T-helper 9 cell (primary cell): ENCODE data around the gene ECPAS.
"Not testable (repeated sequence)": the region's sequence is repeated elsewhere in the genome, so short reads cannot be mapped to it uniquely, and the experiment has no call there.

Experiments
- DNase-seq: peaks from one replicate; pipeline ENCODE4 v3.0.0-alpha.2; 2020

Gene ECPAS

DNA sequence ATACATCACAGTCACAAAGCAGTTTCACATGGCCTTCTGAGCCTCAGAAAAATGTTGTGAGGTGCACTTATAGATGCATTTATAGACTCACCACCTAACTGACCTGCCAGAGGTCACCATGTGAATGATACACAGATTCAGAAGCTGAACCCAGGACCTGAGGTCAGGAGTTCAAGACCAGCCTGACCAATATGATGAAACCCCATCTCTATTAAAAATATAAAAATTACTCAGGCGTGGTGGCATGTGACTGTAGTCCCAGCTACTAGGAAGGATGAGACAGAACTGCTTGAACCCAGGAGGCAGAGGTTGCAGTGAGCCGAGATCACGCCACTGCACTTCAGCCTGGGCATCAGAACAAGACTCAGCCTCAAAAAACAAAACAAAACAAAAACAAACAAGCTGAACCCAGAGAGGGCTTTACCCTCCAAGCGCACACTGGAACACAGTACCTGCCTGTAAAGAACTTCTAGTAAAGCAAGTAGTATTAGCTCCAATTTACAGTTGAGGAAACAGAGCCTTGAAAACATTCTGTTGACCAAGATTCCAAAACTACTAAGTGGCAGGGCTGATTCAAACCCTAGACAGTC, 16.3 kb downstream of the ECPAS start:
- no peak for DNase-seq

GRCh38 chr9:111463048-111463447, 21.1 kb downstream of the ECPAS start:
- no peak for DNase-seq

DNA sequence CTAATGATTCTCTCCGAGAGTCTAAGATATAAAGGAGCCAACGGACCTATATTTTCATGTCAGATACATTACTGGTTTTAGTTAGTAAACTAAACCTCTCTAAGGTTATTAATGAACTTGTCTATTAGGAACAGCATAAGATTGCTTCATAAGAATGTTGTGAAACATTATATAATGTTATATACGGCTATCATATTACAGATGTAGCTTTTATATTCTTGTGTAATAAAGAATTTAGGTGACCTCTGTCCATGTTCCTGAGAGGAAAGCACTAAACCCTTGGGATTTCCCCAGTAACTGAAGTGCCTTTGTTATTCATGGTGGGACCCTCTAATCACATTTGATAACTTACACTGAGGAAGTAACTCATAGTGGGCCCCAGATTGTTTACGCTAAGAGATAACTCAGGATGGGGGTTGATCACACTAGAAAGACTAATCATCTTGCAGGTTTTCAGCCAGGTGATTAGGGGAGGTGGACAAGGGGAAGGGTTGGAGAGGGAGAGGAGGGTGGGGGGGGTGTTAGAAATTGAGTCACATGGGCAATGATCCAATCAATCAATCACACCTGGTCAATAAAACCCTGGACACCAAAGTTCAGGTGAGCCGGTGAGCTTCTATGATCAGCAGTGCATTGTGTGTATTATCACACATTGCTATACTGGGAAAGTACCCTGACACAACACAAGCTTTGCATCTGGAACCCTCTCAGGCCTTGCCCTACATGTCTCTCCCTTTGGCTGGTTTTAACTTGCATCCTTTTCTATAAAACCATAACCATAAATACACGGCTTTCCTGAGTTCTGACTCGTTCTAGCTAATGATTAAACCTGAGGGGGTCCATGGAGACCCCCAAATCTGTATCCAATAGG, 25.8 kb downstream of the ECPAS start:
- no peak for DNase-seq

GRCh38 chr9:111456529-111456928, 27.7 kb downstream of the ECPAS start:
- no peak for DNase-seq

DNA sequence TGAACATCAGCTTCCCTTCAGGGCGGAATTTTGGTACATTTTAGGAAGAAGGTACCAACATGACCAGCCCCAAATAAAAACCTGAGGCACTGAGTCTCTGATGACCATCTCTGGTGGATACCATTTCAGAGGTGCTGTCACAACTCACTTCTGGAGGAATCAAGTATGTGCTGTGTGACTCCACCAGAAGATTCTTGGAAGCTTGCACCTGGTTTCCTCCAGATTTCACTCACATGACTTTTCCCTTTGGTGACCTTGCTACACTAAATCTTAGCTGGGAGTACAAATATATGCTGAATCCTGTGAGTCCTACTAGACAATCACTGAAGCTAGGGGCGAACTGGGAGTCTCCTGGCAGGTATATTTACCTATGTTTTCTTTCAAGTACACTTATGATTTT, 28.5 kb downstream of the ECPAS start:
- DNase-seq, result no peak

DNA sequence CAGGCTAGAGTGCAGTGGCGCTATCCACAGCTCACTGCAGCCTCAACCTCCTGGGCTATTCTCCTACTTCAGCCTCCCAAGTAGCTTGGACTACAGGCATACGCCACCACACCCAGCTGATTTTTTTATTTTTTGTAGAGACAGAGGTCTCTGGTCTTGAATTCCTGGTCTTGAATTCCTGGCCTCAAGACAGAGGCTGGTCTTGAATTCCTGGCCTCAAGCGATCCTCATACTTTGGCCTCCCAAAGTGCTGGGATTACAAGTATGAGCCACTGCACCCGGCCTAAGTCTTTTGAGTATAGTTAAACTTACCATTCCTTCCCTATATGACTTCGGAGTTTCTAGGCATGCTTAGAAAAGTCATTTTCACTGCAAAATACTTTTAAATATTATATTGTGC, 29.4 kb downstream of the ECPAS start:
- no peak for DNase-seq

DNA sequence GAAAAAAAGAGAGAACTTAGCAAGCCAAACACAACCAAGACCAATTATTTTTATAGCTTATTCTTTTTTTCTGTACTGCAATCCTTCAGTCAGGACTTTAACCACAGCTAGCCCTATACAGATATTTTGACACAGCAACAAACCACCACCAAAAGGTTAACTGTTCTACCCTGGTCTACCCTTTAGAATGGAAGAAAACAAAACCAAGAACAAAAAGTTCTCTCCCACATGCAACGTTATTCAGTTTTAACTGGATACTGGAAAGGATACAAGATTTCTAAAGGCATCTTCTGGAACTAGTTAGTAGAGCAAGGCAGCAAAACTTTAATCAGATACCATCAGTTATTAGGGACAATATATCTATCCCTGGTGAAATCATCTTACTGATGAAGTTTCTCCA, 32.6 kb downstream of the ECPAS start:
- no peak for DNase-seq

GRCh38 chr9:111450124-111450523, 34.1 kb downstream of the ECPAS start:
- no peak for DNase-seq

DNA sequence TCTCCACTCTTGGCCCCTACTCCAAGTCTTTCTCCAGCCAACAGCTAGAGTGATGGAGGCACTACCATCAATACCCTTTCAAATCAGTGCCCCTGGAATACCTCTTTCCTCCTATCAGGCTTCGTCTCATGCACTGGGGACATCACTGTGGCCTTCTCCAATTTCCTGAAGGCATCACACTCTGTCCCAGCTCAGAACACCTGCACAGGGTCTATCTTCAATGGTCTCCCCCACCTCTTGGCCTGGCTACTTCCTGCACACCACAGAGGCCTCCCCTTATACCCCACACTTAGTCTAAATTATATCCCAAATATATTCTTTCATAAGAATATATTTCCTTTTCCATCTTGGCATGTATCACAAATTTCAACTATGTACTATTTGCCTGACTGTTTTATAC, 34.5 kb downstream of the ECPAS start:
- DNase-seq, result no peak

GRCh38 chr9:111445799-111446198, 38.4 kb downstream of the ECPAS start:
- not testable (repeated sequence) for DNase-seq

GRCh38 chr9:111443454-111443853, 40.7 kb downstream of the ECPAS start:
- no peak for DNase-seq

DNA sequence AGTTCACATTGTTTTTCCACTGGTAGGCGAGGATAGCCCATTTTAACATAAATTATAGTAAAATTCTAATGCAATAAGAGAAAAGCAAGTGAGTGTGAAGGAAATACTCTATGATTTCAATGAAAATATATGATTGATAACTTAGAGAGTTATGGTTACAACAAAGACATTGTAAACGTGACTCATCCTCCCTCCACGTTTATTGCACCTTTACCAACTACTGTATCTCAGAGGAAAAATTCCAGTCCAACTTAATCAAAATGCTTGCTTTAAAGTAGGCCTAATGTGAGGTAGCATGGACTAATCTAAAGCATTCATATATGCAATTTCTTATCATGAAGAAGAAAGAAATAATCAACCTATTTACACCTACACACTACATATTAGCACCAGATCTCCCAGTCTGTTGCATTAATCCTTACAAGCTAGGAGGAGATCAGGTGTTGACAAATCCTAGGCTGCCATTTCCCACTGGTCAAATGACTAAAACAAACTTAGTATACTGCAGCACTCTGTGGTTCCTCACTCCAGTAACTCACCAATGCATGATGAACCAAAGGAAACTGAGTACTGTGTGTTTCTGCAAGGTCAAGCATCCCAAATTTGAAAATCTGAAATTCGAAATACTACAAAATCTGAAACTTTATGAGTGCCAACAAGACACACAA, 41.7 kb downstream of the ECPAS start:
- DNase-seq, result no peak

DNA sequence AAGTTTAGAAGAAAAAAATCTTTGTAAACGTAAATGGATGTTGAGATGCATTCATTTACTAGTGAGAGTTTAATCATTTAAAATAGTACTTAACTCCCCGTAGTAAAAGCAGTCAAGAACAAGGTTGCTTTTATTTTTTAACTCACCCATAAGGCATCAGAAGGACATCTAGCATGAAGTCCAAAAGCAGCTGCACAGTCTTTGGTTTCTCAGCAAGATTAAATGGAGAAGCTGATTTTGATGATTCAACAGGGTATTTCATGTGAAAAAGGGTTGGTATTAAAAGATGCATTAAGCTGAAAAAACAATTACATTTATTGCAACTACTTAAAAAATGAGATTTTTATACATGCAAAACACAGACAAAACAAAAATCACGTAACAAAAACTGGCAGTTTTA, 44.0 kb downstream of the ECPAS start:
- DNase-seq, result no peak

- no peak for DNase-seq
These were observed 45.5 kb downstream of the ECPAS start for GRCh38 chr9:111438541-111439235.

DNA sequence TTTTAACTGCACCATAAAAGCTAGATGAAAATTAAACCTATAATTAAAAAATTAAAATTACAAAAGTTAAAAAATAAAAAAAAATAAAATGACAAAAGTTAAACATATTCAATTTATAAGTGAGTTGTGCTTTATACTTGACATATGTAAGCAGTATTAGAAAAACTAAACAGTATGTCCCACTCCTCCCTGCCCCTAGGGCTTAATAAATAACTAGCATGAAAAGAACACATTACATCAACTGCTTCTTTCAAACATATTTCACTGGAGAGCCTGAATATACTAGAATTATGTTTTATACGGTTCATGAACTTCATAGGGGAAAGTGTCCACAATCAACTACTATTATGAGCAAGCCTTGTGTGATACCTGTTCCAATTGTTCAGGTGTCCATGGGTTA, 47.6 kb downstream of the ECPAS start:
- no peak for DNase-seq

DNA sequence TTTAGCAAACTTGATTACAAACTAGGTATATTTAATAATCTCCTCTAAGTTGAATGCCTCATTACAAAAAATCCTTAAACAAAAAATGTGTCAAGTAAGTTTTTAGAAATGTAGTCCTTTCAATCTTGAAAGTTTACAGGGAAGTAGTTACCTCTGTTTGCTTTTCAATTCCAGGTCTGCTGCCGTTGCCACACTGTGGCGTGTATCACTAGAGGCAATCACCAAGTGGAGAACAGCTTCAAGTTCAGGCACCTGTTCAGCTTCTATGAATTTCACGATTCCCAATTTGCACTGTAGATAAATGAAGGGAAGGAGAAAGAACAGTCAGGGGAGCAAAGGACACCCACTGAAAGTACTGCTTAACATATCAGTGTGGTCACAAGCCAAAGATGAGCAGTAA, 51.1 kb downstream of the ECPAS start:
- no peak for DNase-seq

GRCh38 chr9:111431684-111432083, 52.5 kb downstream of the ECPAS start:
- DNase-seq, result no peak

- no peak for DNase-seq
These were observed 55.0 kb downstream of the ECPAS start for GRCh38 chr9:111429175-111429574.

DNA sequence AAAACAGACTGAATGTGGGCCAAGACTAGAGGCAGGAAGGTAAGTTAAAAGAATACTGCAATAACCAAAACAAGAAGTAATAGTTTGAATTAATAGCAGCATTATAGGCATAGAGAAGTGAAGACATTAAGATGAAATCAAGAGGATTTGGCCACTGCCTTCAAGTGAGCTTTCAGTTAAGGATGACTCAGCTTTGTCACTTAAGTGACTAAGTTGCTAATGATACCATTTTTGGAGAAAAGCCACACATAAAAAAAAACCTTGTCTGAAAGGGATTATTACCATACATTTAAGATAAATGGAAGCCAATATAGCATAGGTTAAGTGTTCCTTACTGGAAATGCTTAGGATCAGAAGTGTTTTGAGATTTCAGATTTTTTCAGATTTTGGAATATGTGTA, 57.0 kb downstream of the ECPAS start:
- DNase-seq, result no peak

- DNase-seq, result no peak
These were observed 60.8 kb downstream of the ECPAS start for GRCh38 chr9:111423389-111423788.

DNA sequence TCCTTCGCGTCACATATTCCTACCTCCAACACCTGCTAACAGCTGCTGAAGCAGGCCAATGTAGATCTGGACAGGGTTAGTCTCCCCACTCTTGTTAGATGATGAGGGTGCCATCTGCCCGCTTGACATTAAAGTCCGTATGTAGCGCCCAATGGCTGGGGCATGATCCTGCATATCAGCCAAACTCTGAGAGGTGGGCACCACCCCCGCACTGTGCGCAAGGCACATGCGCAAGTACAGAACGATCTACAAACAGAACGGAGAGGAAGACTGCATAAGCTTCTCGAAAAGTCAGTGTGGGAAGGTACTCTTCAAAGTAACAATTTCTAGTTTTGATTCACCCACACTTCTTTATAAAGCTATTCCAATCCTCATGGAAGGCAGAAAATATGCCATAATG, 69.8 kb downstream of the ECPAS start:
- no peak for DNase-seq

DNA sequence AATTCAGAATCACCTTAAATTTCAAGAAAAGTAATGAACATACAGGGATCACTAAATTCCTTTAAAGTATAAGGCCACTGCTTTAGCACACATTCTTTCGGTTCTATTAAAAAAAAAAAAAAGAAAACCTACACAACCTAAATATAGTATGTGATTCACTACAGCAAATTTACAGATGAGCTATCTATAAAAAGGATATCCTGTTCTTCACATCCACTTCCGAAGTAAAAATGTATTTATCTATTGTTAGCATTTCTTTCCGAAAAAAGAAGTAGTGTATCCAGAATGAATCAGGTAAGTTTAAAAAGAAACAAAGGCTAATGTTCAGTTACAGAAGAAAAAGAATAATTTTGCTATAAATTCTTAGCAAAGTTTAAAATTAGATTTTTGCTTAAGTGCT, 70.2 kb downstream of the ECPAS start:
- DNase-seq, result no peak

DNA sequence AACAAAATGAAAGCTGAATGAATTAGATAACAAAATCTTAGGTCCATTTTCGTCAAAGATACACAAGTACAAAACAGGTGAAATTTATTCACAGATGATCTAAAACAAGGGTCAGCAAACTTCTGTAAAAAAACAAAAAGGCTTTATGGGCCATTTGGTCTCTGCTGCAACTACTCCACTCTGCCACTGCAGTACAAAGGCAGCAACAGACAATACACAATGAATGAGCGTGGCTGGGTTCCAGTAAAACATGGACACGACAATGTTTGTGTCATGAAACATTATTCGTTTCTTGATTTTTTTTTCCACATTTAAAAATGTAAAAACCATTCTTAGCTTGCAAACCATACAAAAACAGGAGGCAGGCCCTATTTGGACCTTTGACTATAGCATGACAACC, 71.9 kb downstream of the ECPAS start:
- DNase-seq, result no peak

- DNase-seq, result no peak
These were observed 72.9 kb downstream of the ECPAS start for GRCh38 chr9:111411266-111411665.
